ENCODE data around the gene TRAF3IP1.
A peak's percentile ranks its signal among the peaks of the same experiment; 100 is the strongest.
"Not testable (repeated sequence)": the region's sequence is repeated elsewhere in the genome, so short reads cannot be mapped to it uniquely, and the experiment has no call there.

TRAF3IP1 gene

DNA sequence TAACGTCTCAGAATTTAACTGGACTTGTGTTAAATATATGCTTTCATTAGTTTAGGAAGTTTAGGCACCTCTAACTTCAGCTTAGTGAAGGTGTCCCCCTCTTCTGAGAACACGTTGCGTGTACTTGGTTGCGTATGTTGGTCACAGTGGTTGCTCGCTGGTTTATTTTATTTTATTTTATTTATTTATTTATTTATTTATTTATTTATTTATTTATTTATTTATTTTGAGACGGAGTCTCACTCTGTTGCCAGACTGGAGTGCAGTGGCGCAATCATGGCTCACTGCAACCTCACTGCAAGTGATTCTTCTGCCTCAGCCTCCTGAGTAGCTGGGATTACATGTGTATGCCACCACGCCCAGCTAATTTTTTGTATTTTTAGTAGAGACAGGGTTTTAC, 15.3 kb downstream of the TRAF3IP1 start:
- H3K4me3 ChIP-seq, H3K27ac ChIP-seq: not testable (repeated sequence)

DNA sequence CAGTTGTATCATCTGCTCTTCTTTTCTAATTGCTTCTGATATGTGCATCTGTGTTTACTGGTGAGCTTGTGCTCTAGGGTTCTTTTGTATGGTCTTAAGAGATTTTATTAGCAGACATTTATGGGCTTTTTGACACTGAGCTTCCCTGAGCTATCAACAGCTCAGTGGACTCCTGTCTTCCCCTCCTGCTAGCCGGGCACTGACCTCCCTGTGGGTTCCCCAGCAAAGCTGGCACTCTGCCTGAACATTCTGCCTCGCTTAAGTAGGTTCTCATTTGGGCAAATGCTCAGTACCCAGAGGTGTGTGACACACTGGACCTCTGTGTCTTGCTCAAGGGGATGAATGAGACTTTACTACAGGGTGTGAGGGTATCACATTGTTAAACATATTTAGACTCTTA, 15.8 kb downstream of the TRAF3IP1 start:
- Histone ChIP-seq H3K4me3 (no peak overlapping the region), H3K27ac (no peak overlapping the region)

- H3K27ac ChIP-seq, result no peak overlapping the region
- H3K4me3 ChIP-seq, result no peak overlapping the region
Observed at GRCh38 chr2:238336793-238337444, 16.6 kb downstream of the TRAF3IP1 start.

- Histone ChIP-seq H3K27ac (no peak overlapping the region), H3K4me3 (no peak overlapping the region)
Observed at GRCh38 chr2:238337846-238338245, 17.5 kb downstream of the TRAF3IP1 start.

GRCh38 chr2:238338710-238339394, 18.5 kb downstream of the TRAF3IP1 start:
- Histone ChIP-seq H3K4me3 (no peak overlapping the region), H3K27ac (no peak overlapping the region)

DNA sequence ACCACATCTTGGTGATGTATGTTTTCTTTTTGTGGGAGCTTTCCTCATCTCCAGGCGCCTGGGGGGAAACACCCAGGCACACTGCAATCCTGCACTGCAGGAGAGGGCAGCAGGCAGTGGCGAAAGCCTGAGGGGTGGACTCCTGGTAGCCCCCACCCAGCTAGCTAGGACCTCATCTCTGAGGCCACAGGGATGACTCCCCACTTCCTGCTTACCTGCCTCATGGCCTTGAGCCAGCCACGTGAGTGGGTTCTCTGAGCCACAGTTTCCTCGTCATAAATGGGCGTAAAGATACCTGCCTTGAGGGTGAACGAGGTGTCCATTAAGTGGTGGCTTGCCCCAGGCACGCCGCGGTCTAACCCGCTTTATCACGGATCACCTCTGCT, 19.1 kb downstream of the TRAF3IP1 start:
- Histone ChIP-seq H3K4me3 (no peak overlapping the region), H3K27ac (no peak overlapping the region)

DNA sequence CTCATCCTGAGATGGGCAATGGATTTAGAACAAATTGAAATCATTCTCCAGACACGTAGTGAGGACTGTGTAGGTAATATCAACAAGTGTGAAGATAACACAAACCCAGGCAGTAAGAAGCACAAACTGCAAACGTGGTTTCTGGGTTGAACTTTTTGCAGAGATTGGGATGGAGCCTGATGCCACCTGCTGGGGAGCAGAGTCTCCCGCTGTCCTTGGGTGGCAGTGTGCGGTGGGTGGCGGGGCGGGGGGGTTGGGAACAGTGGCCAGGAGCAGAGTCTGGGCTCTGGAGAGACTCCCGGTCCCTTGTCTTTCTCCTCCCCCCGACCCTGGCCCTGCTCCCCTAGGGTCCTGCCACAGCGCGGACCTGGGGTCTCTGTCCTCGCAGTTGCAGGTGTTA, 19.5 kb downstream of the TRAF3IP1 start:
- Histone ChIP-seq H3K4me3 (no peak overlapping the region), H3K27ac (no peak overlapping the region)

- no peak overlapping the region for H3K4me3 ChIP-seq
- no peak overlapping the region for H3K27ac ChIP-seq
Observed at GRCh38 chr2:238341536-238341935, 21.2 kb downstream of the TRAF3IP1 start.

DNA sequence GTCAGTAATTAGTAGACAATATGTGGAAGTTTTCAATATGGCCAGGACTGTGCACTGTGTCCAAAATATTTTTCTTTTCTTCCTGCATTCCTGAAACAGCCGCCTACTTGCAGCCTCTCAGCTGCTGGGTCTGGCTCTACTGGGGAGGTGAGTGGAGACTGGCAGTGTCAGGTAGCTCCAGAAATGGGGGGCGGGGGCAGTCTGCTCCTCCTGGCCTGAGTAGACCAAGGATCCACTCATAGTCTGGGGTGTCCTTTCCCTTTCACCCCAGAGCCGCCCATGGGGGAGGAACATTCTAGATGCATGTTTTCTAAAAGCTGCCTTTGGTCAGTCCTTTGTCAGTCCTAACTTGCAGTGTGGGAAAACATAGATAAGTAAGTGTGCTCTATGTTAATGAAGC, 23.7 kb downstream of the TRAF3IP1 start:
- Histone ChIP-seq H3K27ac (no peak overlapping the region), H3K4me3 (no peak overlapping the region)

DNA sequence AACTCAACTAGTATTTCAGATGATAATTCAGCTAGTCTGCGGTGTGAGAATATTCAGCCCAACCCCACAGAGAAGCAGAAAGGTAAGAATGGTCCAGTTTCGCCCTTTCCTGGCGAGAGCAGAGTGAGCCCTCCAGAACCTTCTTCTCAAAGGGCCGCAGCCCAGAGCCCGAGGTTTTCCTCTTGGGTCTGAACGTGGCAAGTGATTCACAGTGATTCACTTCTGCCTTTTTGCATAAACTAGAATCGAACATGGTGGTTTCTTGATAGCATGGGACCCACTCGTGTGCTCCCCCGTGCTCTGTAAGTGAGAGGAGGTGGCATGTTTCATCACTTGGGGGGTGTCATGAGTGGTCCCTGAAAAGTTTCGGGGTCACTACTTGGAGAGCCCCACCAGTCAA, 24.2 kb downstream of the TRAF3IP1 start:
- no peak overlapping the region for H3K27ac ChIP-seq

GRCh38 chr2:238345297-238345968, 25.1 kb downstream of the TRAF3IP1 start:
- H3K4me3 ChIP-seq, result no peak overlapping the region

More for the DNA sequence above, 24.2 kb downstream of the TRAF3IP1 start:
- H3K4me3 ChIP-seq, result no peak overlapping the region

DNA sequence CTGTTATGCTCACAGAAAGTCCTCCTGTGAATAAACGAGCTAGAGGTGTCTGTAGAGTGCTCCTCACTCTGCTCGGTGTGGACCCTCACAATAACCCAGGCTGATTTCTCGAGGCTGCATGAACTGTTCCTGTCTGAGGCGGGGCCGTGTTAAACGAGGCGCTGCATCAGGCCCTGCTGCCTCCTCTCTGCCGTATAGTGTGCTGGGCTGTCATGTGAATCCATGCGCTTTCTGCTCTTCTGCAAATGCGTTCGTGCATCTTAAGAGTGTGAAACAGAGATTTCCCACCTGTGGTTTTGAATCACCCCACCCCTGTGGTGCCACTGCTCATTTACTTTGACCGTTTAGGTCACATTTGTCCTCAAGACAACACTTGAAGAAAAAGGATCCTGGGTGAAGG, 26.2 kb downstream of the TRAF3IP1 start:
- H3K4me3 ChIP-seq, result no peak overlapping the region
- H3K27ac ChIP-seq, result no peak overlapping the region

More at GRCh38 chr2:238345297-238345968, 25.1 kb downstream of the TRAF3IP1 start:
- no peak overlapping the region for H3K27ac ChIP-seq

DNA sequence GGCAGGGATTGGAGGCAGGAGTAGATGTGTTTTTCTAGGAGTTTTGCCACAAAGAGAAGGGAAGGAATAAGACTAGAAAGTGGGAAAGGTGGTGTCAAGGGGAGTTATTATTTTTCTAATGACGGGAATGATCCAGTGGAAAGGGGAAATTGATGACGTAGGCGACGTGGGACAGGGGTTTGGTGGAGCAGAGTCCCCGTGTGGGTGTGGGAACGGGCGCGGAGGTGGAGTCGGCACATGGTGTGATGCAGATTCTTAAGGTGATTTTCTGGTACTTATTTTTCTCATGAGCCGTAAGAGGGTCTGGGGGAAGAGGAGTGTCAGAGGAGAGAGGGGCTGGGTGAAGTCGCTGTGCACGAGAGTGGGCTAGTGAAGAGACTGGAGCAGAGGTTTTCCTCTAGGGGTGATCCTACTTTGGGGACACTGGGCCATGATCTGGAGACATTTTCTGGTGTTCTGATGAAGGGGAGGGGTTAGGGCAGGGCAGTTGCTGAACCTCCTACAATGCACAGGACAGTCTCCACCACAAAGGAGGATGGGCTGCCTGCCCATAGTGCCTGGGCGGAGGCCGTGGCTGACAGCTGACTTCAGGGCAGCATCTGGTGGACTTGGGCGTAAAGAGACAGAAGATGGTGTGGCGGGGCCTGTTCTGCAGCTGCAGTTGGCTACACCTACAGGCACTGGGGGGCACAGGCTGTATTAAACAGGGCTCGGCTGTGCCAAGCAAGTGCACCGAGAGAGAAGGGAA, 30.0 kb downstream of the TRAF3IP1 start:
- H3K4me3 ChIP-seq, result no peak overlapping the region

GRCh38 chr2:238351315-238351714, 31.0 kb downstream of the TRAF3IP1 start:
- no peak overlapping the region for H3K27ac ChIP-seq

More for the DNA sequence above, 30.0 kb downstream of the TRAF3IP1 start:
- H3K27ac ChIP-seq, result no peak overlapping the region

DNA sequence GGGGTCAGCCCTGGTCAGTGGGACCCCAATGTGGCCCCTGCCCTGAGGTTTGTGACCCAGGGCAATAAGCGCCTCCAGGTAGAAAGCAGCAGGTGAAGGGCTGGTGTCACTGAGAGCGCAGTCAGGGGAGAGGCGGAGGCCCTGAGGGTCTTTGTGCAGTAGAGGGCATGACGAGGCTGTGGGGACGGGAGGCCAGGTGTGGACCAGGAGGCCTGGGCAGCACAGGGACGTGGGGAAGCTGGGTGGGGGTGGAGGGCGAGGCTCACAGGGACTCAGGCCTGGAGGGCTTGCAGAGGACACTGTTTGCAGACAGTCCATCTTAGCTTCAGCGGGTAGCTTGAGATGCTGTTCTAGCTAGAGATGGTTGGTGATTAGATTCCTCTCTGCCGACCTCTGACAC, 32.0 kb downstream of the TRAF3IP1 start:
- no peak overlapping the region for H3K4me3 ChIP-seq
- no peak overlapping the region for H3K27ac ChIP-seq

More at GRCh38 chr2:238351315-238351714, 31.0 kb downstream of the TRAF3IP1 start:
- H3K4me3 ChIP-seq, result no peak overlapping the region

- H3K27ac ChIP-seq, result peak overlapping the region in 3 of 21 experiments; percentile 24 to 68 (median 25)
Observed at GRCh38 chr2:238358769-238359168, 38.5 kb downstream of the TRAF3IP1 start.

GRCh38 chr2:238359403-238359802, 39.1 kb downstream of the TRAF3IP1 start:
- peak overlapping the region in 1 of 21 experiments; percentile 68 for H3K27ac ChIP-seq
- H3K4me3 ChIP-seq, result no peak overlapping the region

More at GRCh38 chr2:238358769-238359168, 38.5 kb downstream of the TRAF3IP1 start:
- H3K4me3 ChIP-seq, result no peak overlapping the region

- Histone ChIP-seq H3K27ac (no peak overlapping the region), H3K4me3 (no peak overlapping the region)
Observed at GRCh38 chr2:238361877-238362276, 41.6 kb downstream of the TRAF3IP1 start.

DNA sequence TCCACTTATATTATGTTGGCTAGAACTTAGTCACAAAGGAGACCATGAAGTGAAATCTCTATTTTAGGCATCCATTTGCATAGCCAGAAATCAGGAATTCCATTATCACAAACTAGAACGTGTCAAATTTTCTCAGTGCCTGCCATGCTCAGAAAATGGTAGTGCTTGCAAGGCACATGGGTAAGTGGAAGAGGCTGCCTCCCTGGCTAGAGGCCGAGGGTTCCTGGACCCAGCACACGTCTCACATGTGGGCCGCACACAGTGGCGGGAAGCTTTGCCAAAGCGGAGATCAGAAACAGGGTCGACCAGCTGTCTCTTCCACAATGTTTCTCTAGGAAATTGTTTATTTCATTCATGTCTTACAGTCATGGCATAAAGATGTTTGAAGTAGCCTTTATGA, 42.3 kb downstream of the TRAF3IP1 start:
- no peak overlapping the region for H3K27ac ChIP-seq
- H3K4me3 ChIP-seq, result no peak overlapping the region

DNA sequence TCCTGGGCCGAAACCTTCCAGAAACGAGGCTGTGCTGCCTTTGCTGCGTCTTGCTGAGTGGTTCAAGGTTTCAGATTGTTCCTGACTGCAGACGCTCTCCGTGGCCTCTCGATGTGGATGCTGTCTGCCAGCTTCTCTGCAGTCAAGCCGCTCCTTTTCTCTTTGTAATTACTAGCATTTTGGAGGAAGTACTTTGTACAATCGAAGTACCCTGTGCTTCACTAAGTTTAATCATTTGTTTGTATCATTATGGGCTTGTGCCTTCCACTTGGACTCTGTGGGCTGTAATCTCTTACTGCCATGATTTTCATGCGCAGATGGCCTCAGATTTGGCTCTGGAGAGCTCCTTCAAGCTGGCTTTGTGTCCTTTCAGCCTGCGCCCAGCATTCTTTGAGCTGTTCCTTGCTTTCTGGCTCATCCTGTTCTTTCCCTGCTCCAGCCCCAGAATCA, 49.3 kb downstream of the TRAF3IP1 start:
- no peak overlapping the region for H3K4me3 ChIP-seq
- H3K27ac ChIP-seq, result peak overlapping the region in 8 of 21 experiments; percentile 11 to 47 (median 34)

Measured in skin epidermis (tissue), 12 donors.